Tibial nerve (tissue), 4 donors: ENCODE results near the gene CAMK2D. TPM values are rescaled to one million over a fixed set of nuclear protein-coding genes. Genes with fewer than 3 reads are reported as not detected.

Experiments used
- DNase-seq, 2 donors: peaks; one replicate each; pipeline ENCODE4 v3.0.0-alpha.2; 2019; ENCODE audit warnings: low spot score in 2 of 2
- H3K27ac ChIP-seq, 4 donors: fragments of 200-600 bp; sonication (generic) in 3 of 4; one replicate each; pipeline ENCODE4 v1.5.1; 2017 to 2019; ENCODE audit warnings: mild to moderate bottlenecking in 1 of 4
- H3K27me3 ChIP-seq, 2 donors: fragments of 200-600 bp; sonication (generic) in 1 of 2; one replicate each; pipeline versions ENCODE4 v1.5.1 to v1.6.0; 2017 to 2019
- H3K36me3 ChIP-seq, 3 donors: fragments of 200-600 bp; sonication (generic); one replicate each; pipeline ENCODE4 v1.5.1; 2018 to 2019
- H3K4me1 ChIP-seq, 4 donors: fragments of 200-600 bp; sonication (generic) in 3 of 4; one replicate each; pipeline ENCODE4 v1.5.1; 2017 to 2019
- H3K4me3 ChIP-seq, 4 donors: fragments of 200-600 bp; sonication (generic) in 3 of 4; one replicate each; pipeline ENCODE4 v1.5.1; 2017 to 2019; ENCODE audit warnings: mild to moderate bottlenecking in 1 of 4, moderate library complexity in 1 of 4
- H3K9me3 ChIP-seq, 4 donors: fragments of 200-600 bp; sonication (generic) in 3 of 4; one replicate each; pipeline ENCODE4 v1.5.1; 2017 to 2019
- EP300 ChIP-seq, 2 donors: sonication (generic); formaldehyde crosslinking; IDR thresholded peaks; one replicate each; pipeline ENCODE4 v1.6.1; 2017; ENCODE audit warnings: antibody characterized with exemption in 2 of 2, mild to moderate bottlenecking in 1 of 2
- POLR2A ChIP-seq, 2 donors: fragments of 450-650 bp; IDR thresholded peaks; one replicate each; pipeline ENCODE4 v1.6.1; 2017; ENCODE audit warnings: antibody characterized with exemption in 2 of 2, mild to moderate bottlenecking in 2 of 2, moderate library complexity in 2 of 2
- WGBS, 2 donors: methylation state at CpG; one replicate each; pipeline ENCODE4 v1.1.5; 2018; 5-methylcytosine and 5-hydroxymethylcytosine counted together
- total RNA-seq, 4 donors: library from RNA; depleted of rRNA; stranded (reverse); fragments of >200 nt; gene quantifications; one replicate each; pipeline ENCODE4 v1.1.0, GENCODE V29; 2016
- TF ChIP-seq, protein P1 (sequence below), 5 experiments: fragments of 200-600 bp in 3 of 5; fragments of 450-650 bp in 2 of 5; sonication (generic) in 3 of 5; IDR thresholded peaks; one replicate each; pipeline ENCODE4 v1.5.1; 2016 to 2019; ENCODE audit warnings: antibody characterized with exemption in 5 of 5, mild to moderate bottlenecking in 3 of 5, moderate library complexity in 2 of 5

The CAMK2D gene
- total RNA-seq, 4 donors from 2014 or later, result 30.3 to 58.5 (median 34.6) TPM

DNA sequence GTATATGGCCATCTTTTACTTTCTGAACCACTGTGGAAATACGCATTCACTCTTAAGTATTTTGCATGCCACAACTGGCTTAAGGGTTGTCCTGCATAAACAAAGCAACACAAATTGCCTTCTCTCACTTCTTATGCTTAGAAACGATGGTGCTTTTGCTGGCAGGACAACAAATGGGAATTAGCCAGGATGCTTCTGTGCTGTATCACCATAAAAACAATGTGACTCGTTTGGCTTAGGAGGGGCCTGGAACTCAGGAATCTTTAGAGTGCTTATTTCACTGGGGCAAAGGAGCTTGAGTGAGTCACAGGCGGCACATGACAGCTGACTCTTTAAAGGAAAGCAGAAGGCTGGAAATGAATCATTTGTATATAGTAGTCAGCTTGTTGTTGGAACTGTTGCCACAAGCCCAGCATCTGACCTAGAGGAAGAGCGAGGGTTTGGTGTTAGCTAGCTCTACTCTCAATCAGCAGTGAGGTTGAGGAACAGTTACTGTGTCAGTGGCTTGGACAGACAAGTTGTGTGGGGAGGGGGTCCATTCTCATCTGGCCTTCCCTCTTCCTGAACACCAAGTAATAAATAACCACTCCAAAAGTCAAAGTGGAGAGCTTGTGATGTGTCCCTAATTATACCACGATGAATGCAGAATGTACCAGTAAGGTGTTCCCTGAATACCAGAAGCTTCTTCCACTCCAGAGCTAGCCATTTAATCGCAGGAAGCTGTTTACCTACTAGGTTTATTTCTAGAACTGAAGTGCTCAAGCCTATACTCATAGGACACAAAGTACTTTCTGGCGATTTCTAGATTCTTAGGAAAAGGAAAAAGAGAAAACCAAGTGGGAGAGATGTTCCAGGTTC lies 293.1 kb downstream of the CAMK2D start:
- H3K4me1 ChIP-seq, result peaks cover 0 to 40% (median 3%) of the 10 kb centered on the region in 4 donors
- no peaks in the 10 kb centered on the region for H3K27me3 ChIP-seq
- peak; percentile 56 to 82 for DNase-seq
- no peak overlapping the region for H3K4me3 ChIP-seq
- peak; percentile 34 to 88 for TF ChIP-seq EP300 (IDR thresholded peaks at IDR 0.05)
- TF ChIP-seq, protein P1, sequence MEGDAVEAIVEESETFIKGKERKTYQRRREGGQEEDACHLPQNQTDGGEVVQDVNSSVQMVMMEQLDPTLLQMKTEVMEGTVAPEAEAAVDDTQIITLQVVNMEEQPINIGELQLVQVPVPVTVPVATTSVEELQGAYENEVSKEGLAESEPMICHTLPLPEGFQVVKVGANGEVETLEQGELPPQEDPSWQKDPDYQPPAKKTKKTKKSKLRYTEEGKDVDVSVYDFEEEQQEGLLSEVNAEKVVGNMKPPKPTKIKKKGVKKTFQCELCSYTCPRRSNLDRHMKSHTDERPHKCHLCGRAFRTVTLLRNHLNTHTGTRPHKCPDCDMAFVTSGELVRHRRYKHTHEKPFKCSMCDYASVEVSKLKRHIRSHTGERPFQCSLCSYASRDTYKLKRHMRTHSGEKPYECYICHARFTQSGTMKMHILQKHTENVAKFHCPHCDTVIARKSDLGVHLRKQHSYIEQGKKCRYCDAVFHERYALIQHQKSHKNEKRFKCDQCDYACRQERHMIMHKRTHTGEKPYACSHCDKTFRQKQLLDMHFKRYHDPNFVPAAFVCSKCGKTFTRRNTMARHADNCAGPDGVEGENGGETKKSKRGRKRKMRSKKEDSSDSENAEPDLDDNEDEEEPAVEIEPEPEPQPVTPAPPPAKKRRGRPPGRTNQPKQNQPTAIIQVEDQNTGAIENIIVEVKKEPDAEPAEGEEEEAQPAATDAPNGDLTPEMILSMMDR (IDR thresholded peaks at IDR 0.05), result no peak
- H3K9me3 ChIP-seq, result no peaks in the 10 kb centered on the region
- WGBS, 2 donors, result 40 to 45% methylated on average over 8 of the region's 8 CpGs
- H3K27ac ChIP-seq, result peak overlapping the region; percentile 62 to 87 (median 82)
- H3K36me3 ChIP-seq, result peaks cover 0 to 20% (median 0%) of the 10 kb centered on the region in 3 donors

DNA sequence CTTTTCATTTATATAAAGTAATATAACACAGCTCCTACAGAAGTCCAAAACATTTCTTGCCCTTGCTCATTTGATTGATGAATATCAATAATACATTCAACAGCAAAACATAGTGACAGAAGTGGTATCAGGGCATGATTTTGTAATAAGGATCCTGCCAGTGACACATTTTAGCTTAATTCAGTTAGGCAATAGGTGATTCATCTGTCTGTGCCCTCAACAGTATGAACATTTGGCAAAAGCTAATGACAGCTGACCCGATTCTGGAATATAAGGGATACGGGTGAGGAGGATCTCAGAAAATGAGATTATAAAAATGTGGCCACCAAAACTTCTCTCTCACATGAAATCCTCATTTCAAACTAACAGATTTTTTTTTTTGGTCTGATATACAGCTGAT lies 294.0 kb downstream of the CAMK2D start:
- TF ChIP-seq POLR2A (IDR thresholded peaks at IDR 0.05), result no peak
- peak in 1 of 2 donors; percentile 64 for TF ChIP-seq EP300 (IDR thresholded peaks at IDR 0.05)
- WGBS, 2 donors, result 47 to 50% methylated on average over 2 of the region's 2 CpGs
- DNase-seq, result peak in 1 of 2 donors; percentile 39
- peak overlapping the region; percentile 46 to 87 (median 82) for H3K27ac ChIP-seq
- no peaks in the 10 kb centered on the region for H3K9me3 ChIP-seq
- peaks cover 0 to 40% (median 3%) of the 10 kb centered on the region in 4 donors for H3K4me1 ChIP-seq
- H3K27me3 ChIP-seq, result no peaks in the 10 kb centered on the region
- H3K36me3 ChIP-seq, result peaks cover 0 to 24% (median 0%) of the 10 kb centered on the region in 3 donors
- no peak overlapping the region for H3K4me3 ChIP-seq

DNA sequence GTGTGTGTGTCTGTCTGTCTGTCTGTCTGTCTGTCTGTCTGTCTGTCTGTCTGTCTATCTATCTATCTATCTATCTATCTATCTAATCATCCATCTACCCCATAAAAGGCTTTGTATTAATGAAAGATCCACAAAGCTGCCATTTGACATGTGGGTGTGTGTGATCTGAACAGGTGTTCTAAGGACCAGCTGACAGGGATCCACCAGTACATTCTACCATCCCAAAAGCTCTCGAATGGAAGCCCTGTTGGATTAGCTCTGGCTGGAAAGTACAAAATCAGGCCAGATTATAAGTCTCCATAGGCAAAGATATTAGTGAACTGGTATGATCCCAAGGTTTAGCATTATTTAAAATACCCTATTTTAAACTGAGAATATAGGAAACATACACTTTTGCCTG lies 299.3 kb downstream of the CAMK2D start:
- H3K9me3 ChIP-seq, result no peaks in the 10 kb centered on the region
- TF ChIP-seq, protein P1 (IDR thresholded peaks at IDR 0.05), result no peak
- no peak for TF ChIP-seq EP300 (IDR thresholded peaks at IDR 0.05)
- TF ChIP-seq POLR2A (IDR thresholded peaks at IDR 0.05), result no peak
- 100% methylated on average over 1 of the region's 1 CpG for WGBS, 2 donors
- H3K4me1 ChIP-seq, result peaks cover 0 to 2% (median 0%) of the 10 kb centered on the region in 4 donors
- DNase-seq, result no peak
- no peaks in the 10 kb centered on the region for H3K27me3 ChIP-seq
- H3K4me3 ChIP-seq, result no peak overlapping the region
- no peak overlapping the region for H3K27ac ChIP-seq
- H3K36me3 ChIP-seq, result peaks cover 0 to 62% (median 2%) of the 10 kb centered on the region in 3 donors

DNA sequence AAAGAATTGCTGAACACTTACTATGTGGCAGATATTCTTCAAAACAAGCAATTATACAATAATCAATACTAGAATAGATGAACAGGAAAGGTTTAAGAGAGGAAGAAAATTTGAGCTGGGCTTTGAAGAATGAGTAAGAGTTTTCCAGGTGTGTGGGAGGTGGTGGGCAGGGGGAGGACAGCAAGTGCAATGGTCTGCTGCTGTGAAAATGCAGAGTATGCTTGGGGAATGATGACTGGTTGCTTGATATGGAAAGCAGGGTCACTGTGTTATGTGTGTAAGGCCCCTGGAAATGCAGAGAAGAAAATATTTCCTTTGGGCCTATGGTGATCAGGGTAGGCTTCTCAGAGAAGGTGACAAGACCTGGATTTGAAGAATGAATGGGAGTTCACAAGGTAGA lies 300.3 kb downstream of the CAMK2D start:
- DNase-seq, result no peak
- H3K4me3 ChIP-seq, result no peak overlapping the region
- H3K27me3 ChIP-seq, result no peaks in the 10 kb centered on the region
- no peaks in the 10 kb centered on the region for H3K9me3 ChIP-seq
- TF ChIP-seq, protein P1 (IDR thresholded peaks at IDR 0.05), result no peak
- TF ChIP-seq EP300 (IDR thresholded peaks at IDR 0.05) (no peak), POLR2A (IDR thresholded peaks at IDR 0.05) (no peak)
- no peak overlapping the region for H3K27ac ChIP-seq
- peaks cover 0 to 72% (median 2%) of the 10 kb centered on the region in 3 donors for H3K36me3 ChIP-seq
- H3K4me1 ChIP-seq, result no peaks in the 10 kb centered on the region

DNA sequence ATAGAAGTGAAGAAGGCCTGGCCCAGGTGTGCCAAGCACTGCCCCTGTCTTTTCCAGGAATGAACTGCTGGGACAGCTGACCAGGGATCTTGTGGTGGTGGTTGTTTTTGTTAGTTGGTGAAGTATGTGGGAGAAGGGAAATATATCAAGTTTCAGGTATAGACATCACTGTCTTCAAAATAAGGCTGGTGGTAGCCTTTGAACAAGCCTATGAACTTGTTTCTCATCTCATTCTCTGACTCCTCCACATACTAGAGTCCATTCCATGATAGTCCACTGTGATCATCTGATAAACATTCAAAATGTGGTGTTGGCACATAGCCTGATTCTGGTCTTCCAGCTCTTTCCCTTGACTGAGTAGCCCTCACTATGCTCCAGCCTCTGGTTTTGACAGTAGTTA lies 303.7 kb downstream of the CAMK2D start:
- TF ChIP-seq EP300 (IDR thresholded peaks at IDR 0.05) (no peak), POLR2A (IDR thresholded peaks at IDR 0.05) (no peak)
- TF ChIP-seq, protein P1 (IDR thresholded peaks at IDR 0.05), result no peak
- Histone ChIP-seq H3K4me3 (no peak overlapping the region), H3K4me1 (peaks cover 0 to 9% (median 7%) of the 10 kb centered on the region in 4 donors), H3K27ac (no peak overlapping the region), H3K27me3 (no peaks in the 10 kb centered on the region), H3K9me3 (no peaks in the 10 kb centered on the region), H3K36me3 (peaks cover 0 to 58% (median 2%) of the 10 kb centered on the region in 3 donors)
- DNase-seq, result no peak
